HepG2 (cell line): ENCODE data around the gene RHOD. TPM values are rescaled to one million over a fixed set of nuclear protein-coding genes. Genes with fewer than 3 reads are reported as not detected.

Experiments used
- ATAC-seq: fragments of 200-7000 bp; cut with Tn5 transposase; 3 replicates; pipeline ENCODE4 v1.9.1; 2020; ENCODE audit warnings: mild to moderate bottlenecking, moderate library complexity
- BruUV-seq: library from RNA; stranded (reverse); fragments of 400-500 nt; replicated peaks from 2 replicates; lab custom pipeline; 2021; lab: Mats Ljungman, UMichigan
- CTCF ChIA-PET: fragments of 300-600 bp; formaldehyde crosslinking; extraction: SDS; loops from one replicate; lab custom pipeline; 2021; ENCODE audit warnings: low total read pairs, inconsistent platforms, low intra/inter-chr PET ratio; lab: Yijun Ruan, JAX
- POLR2A ChIA-PET: fragments of 350-600 bp; sonication (Branson Sonifier 250); formaldehyde crosslinking; loops from one replicate; lab custom pipeline; 2020; ENCODE audit warnings: antibody characterized with exemption, inconsistent platforms; lab: Yijun Ruan, JAX
- DNase-seq: peaks from one replicate; pipeline ENCODE4 v3.0.0-alpha.2; 2015; ENCODE audit warnings: low spot score
- FAIRE-seq: peaks from 3 replicates; lab custom pipeline; 2011; peaks lifted over from hg19 to GRCh38; lab: Jason Lieb, UNC
- H2AFZ ChIP-seq: one replicate; pipeline ENCODE4 v1.6.1; 2011; ENCODE audit warnings: low read length, inconsistent platforms
- H3K27ac ChIP-seq: fragments of 300-600 bp; 3 replicates; pipeline ENCODE4 v1.8.0; 2011; ENCODE audit warnings: mixed run types, mild to moderate bottlenecking, mixed read lengths, low read length, inconsistent platforms; ENCODE audit not compliant: insufficient read depth; ENCODE audit errors: extremely low read length
- H3K27me3 ChIP-seq, 2 experiments: fragments of 200-600 bp in 1 of 2; 2 replicates in 1 of 2; 3 replicates in 1 of 2; pipeline versions ENCODE4 v1.6.0 to v1.8.0; 2011; ENCODE audit warnings: low read length in 2 of 2, mild to moderate bottlenecking in 2 of 2, moderate library complexity in 2 of 2, inconsistent platforms in 1 of 2; ENCODE audit not compliant: insufficient read depth in 2 of 2, control insufficient read depth in 1 of 2
- H3K36me3 ChIP-seq, 2 experiments: fragments of 200-600 bp in 1 of 2; replicated peaks in 1 of 2; 2 replicates in 1 of 2; 3 replicates in 1 of 2; pipeline versions ENCODE4 v1.5.1 to v1.8.0; 2011; ENCODE audit warnings: low read length in 2 of 2, inconsistent platforms in 1 of 2; ENCODE audit not compliant: insufficient read depth in 2 of 2, control insufficient read depth in 1 of 2
- H3K4me1 ChIP-seq: 2 replicates; pipeline ENCODE4 v1.5.1; 2012; ENCODE audit warnings: low read length, inconsistent platforms; ENCODE audit not compliant: insufficient read depth
- H3K4me2 ChIP-seq: 2 replicates; pipeline ENCODE4 v1.6.0; 2011; ENCODE audit warnings: low read depth, low read length, inconsistent platforms
- H3K4me3 ChIP-seq, 3 experiments: fragments of 200-600 bp in 1 of 3; sonication (generic), shearing (Covaris generic) in 1 of 3; replicated peaks in 1 of 3; 2 replicates each; pipeline ENCODE4 v1.5.1; 2011 to 2016; ENCODE audit warnings: low read length in 3 of 3, inconsistent platforms in 2 of 3, low read depth in 2 of 3, mild to moderate bottlenecking in 2 of 3, control low read depth in 1 of 3, mixed read lengths in 1 of 3; ENCODE audit not compliant: insufficient read depth in 1 of 3
- H3K79me2 ChIP-seq: one replicate; pipeline ENCODE4 v1.6.1; 2011; ENCODE audit warnings: low read length, inconsistent platforms; ENCODE audit not compliant: insufficient read depth
- H3K9ac ChIP-seq: 2 replicates; pipeline ENCODE4 v1.6.0; 2011; ENCODE audit warnings: mild to moderate bottlenecking, low read depth, low read length, inconsistent platforms; ENCODE audit not compliant: insufficient read depth
- H3K9me3 ChIP-seq: 2 replicates; pipeline ENCODE4 v1.5.1; 2012; ENCODE audit warnings: mild to moderate bottlenecking, low read length
- H4K20me1 ChIP-seq: 2 replicates; pipeline ENCODE4 v1.6.0; 2011; ENCODE audit warnings: inconsistent platforms, mild to moderate bottlenecking, low read length, moderate library complexity; ENCODE audit not compliant: insufficient read depth
- ATF7 ChIP-seq, 2 experiments: fragments of 450-650 bp in 1 of 2; sonication (generic) in 1 of 2; formaldehyde crosslinking in 1 of 2; IDR thresholded peaks; 2 replicates each; pipeline versions ENCODE4 v1.4.0 to v1.6.1; 2016 to 2020; ENCODE audit warnings: antibody characterized with exemption in 1 of 2, mild to moderate bottlenecking in 1 of 2, missing genetic modification reagents in 1 of 2
- CAMTA2 ChIP-seq: sonication (generic); formaldehyde crosslinking; IDR thresholded peaks from 2 replicates; pipeline ENCODE4 v1.4.0; 2020; ENCODE audit warnings: mild to moderate bottlenecking, missing genetic modification reagents, borderline replicate concordance
- CREB1 ChIP-seq, 2 experiments: fragments of 450-650 bp in 1 of 2; IDR thresholded peaks; 2 replicates each; pipeline ENCODE4 v1.6.1; 2016 to 2017; ENCODE audit warnings: control low read depth in 1 of 2, mild to moderate bottlenecking in 1 of 2, missing compliant biosample characterization in 1 of 2, missing genetic modification characterization in 1 of 2
- KDM4B ChIP-seq: sonication (generic); formaldehyde crosslinking; IDR thresholded peaks from 2 replicates; pipeline ENCODE4 v1.4.0; 2020; ENCODE audit warnings: missing genetic modification reagents
- MYPOP ChIP-seq: sonication (generic); formaldehyde crosslinking; IDR thresholded peaks from 2 replicates; pipeline ENCODE4 v1.8.1; 2023; ENCODE audit warnings: mild to moderate bottlenecking, moderate library complexity, missing genetic modification reagents
- SOX5 ChIP-seq: IDR thresholded peaks from 2 replicates; pipeline ENCODE4 v1.6.1; 2016; ENCODE audit warnings: borderline replicate concordance
- ZNF232 ChIP-seq: sonication (generic); formaldehyde crosslinking; IDR thresholded peaks from 2 replicates; pipeline ENCODE4 v1.4.0; 2020; ENCODE audit warnings: missing genetic modification reagents, borderline replicate concordance
- ZNF558 ChIP-seq: sonication (generic); formaldehyde crosslinking; IDR thresholded peaks from 2 replicates; pipeline ENCODE4 v1.9.0; 2022; ENCODE audit warnings: mild to moderate bottlenecking, missing genetic modification reagents, borderline replicate concordance
- ZNF569 ChIP-seq: sonication (generic); formaldehyde crosslinking; IDR thresholded peaks from 2 replicates; pipeline ENCODE4 v1.5.0; 2020; ENCODE audit warnings: mild to moderate bottlenecking, missing genetic modification reagents, moderate library complexity, borderline replicate concordance
- ZNF740 ChIP-seq: sonication (generic); formaldehyde crosslinking; IDR thresholded peaks from 2 replicates; pipeline ENCODE4 v1.4.0; 2020; ENCODE audit warnings: missing genetic modification reagents
- WGBS: methylation state at CpG from one replicate; pipeline ENCODE4 v1.1.6; 2017; ENCODE audit warnings: low lambda C conversion rate; 5-methylcytosine and 5-hydroxymethylcytosine counted together
- in situ Hi-C: cut with HindIII; loops from 2 replicates; pipeline ENCODE4 v1.10.0; 2017; ENCODE audit warnings: low pct_unique_long_range_greater_than_20kb; ENCODE audit not compliant: extremely low pct_ligation_motif_present
- intact Hi-C: fragments of 100-400 bp; cut with micrococcal nuclease; formaldehyde crosslinking; loops from one replicate; pipeline ENCODE4 v1.10.0; 2022; ENCODE audit not compliant: unreplicated experiment
- polyA plus RNA-seq, 8 experiments: library from polyadenylated mRNA; depleted of rRNA in 3 of 8; stranded (reverse) in 7 of 8; unstranded in 1 of 8; fragments of >200 nt; fragmentation: Illumina TruSeq in 4 of 8; extraction: Trizol in 4 of 8; gene quantifications; 2 replicates each; pipeline versions ENCODE4 v1.2.1 to v1.2.3, GENCODE V29; 2011 to 2016; ENCODE audit warnings: low read depth in 4 of 8, missing spikeins in 1 of 8, mixed read lengths in 1 of 8; ENCODE audit not compliant: insufficient read depth in 1 of 8
- total RNA-seq, 5 experiments: library from RNA; depleted of rRNA; stranded (reverse); fragments of >200 nt; fragmentation: Illumina TruSeq; extraction: Trizol; gene quantifications; 2 replicates each; pipeline ENCODE4 v1.2.3, GENCODE V29; 2016; ENCODE audit warnings: low read depth in 1 of 5

The RHOD gene
- total and polyA plus RNA-seq, 2 of the 13 experiments (the other 11 are each of a cell fraction or from before 2014, with no cell fraction given) = 0.27 to 0.98 TPM

- H3K27ac ChIP-seq = no peak overlapping the region
- TF ChIP-seq ATF7 (IDR thresholded peaks at IDR 0.05) = peak; percentile 60; the same call in 1 of the 2 replicates
- TF ChIP-seq ATF7 (CRISPR knock-in tag; IDR thresholded peaks at IDR 0.05) = no peak
- no peak for TF ChIP-seq ZNF740
- TF ChIP-seq CAMTA2 (CRISPR knock-in tag) = no peak
- peak; percentile 55; the same call in 1 of the 2 replicates for TF ChIP-seq CREB1 (IDR thresholded peaks at IDR 0.05)
- no peak for TF ChIP-seq CREB1 (CRISPR knock-in tag; IDR thresholded peaks at IDR 0.05)
- TF ChIP-seq, all 625 proteins: peak for 2
- no peaks in the 10 kb centered on the region for H3K79me2 ChIP-seq
- CTCF ChIA-PET = no interaction called here
- BruUV-seq = no TSS peak
- no peaks in the 10 kb centered on the region for H3K9me3 ChIP-seq
- POLR2A ChIA-PET = no interaction called here
- no peaks in the 10 kb centered on the region for H3K36me3 ChIP-seq
- 73% methylated on average over 8 of the region's 8 CpGs for WGBS
- intact Hi-C loops = no loop called here
- no peak overlapping the region for H3K9ac ChIP-seq
- H2AFZ ChIP-seq = no peak overlapping the region
- in situ Hi-C loops = no loop called here
- no peaks in the 10 kb centered on the region for H4K20me1 ChIP-seq
- FAIRE-seq = no peak
- no peak for ATAC-seq
- no peak for DNase-seq
- H3K27me3 ChIP-seq = peaks cover 0 to 7% of the 10 kb centered on the region in 2 experiments; a peak in 4 of 5 replicates
- no peak overlapping the region for H3K4me2 ChIP-seq
- H3K4me3 ChIP-seq = no peak overlapping the region
- H3K4me1 ChIP-seq = peaks cover 18% of the 10 kb centered on the region
Observed at GRCh38 chr11:67102664-67103063, 46.0 kb downstream of the RHOD start.

- 39% methylated on average over 2 of the region's 2 CpGs for WGBS
- CTCF ChIA-PET = no interaction called here
- ATAC-seq = no peak
- Histone ChIP-seq H3K9me3 (no peaks in the 10 kb centered on the region), H3K4me1 (peaks cover 11% of the 10 kb centered on the region), H3K27me3 (no peaks in the 10 kb centered on the region; a peak in 1 of 5 replicates), H3K9ac (no peak overlapping the region), H3K4me3 (no peak overlapping the region), H3K27ac (no peak overlapping the region), H2AFZ (no peak overlapping the region), H3K79me2 (no peaks in the 10 kb centered on the region), H4K20me1 (no peaks in the 10 kb centered on the region), H3K4me2 (no peak overlapping the region), H3K36me3 (no peaks in the 10 kb centered on the region)
- in situ Hi-C loops = no loop called here
- intact Hi-C loops = no loop called here
- no TSS peak for BruUV-seq
- POLR2A ChIA-PET = no interaction called here
- no peak for DNase-seq
- FAIRE-seq = no peak
- TF ChIP-seq KDM4B (CRISPR knock-in tag) (no peak), ZNF569 (CRISPR knock-in tag) (no peak), ZNF232 (CRISPR knock-in tag) (no peak), ZNF558 (CRISPR knock-in tag) (no peak), SOX5 (CRISPR knock-in tag) (no peak), MYPOP (CRISPR knock-in tag) (no peak)
Observed at GRCh38 chr11:67105964-67106363, 49.3 kb downstream of the RHOD start.
